Endothelial cell of umbilical vein (primary cell): ENCODE measurements around the gene NCAPH2. TPM values are rescaled to one million over a fixed set of nuclear protein-coding genes. Genes with fewer than 3 reads are reported as not detected.

Source experiments
- BruUV-seq: library from RNA; stranded (reverse); fragments of 400-500 nt; replicated peaks from 2 replicates; lab custom pipeline; 2021; lab: Mats Ljungman, UMichigan
- CTCF ChIA-PET: fragments of 300-600, 350-600 bp; sonication (Branson Sonifier 250); formaldehyde crosslinking; loops from one replicate; lab custom pipeline; 2021; ENCODE audit warnings: antibody characterized with exemption, inconsistent platforms; lab: Charles Lee
- POLR2A ChIA-PET: fragments of 300-600, 350-600 bp; sonication (Branson Sonifier 250); formaldehyde crosslinking; loops from one replicate; lab custom pipeline; 2021; ENCODE audit warnings: antibody characterized with exemption, inconsistent platforms; lab: Charles Lee
- DNase-seq: peaks from one replicate; pipeline ENCODE4 v3.0.0-alpha.2; 2011; ENCODE audit warnings: low read depth, low spot score
- FAIRE-seq: peaks from 2 replicates; lab custom pipeline; 2011; peaks lifted over from hg19 to GRCh38; lab: Jason Lieb, UNC
- H2AFZ ChIP-seq: 2 replicates; pipeline ENCODE4 v1.6.0; 2012; ENCODE audit warnings: low read depth, low read length, control low read depth, inconsistent platforms
- H3K27ac ChIP-seq: 2 replicates; pipeline ENCODE4 v1.5.1; 2011; ENCODE audit warnings: low read depth, mild to moderate bottlenecking, control low read depth, low read length, moderate library complexity; ENCODE audit not compliant: insufficient read depth
- H3K27me3 ChIP-seq, 2 experiments: 2 replicates each; pipeline versions ENCODE4 v1.6.0 to v1.6.1; 2011; ENCODE audit warnings: low read length in 2 of 2, mixed read lengths in 1 of 2; ENCODE audit not compliant: control insufficient read depth in 2 of 2, insufficient read depth in 2 of 2
- H3K36me3 ChIP-seq, 2 experiments: 2 replicates in 1 of 2; 3 replicates in 1 of 2; pipeline ENCODE4 v1.5.1; 2011; ENCODE audit warnings: low read length in 2 of 2, mild to moderate bottlenecking in 1 of 2, moderate library complexity in 1 of 2; ENCODE audit not compliant: control insufficient read depth in 2 of 2, insufficient read depth in 2 of 2; ENCODE audit errors: extremely low read depth in 1 of 2
- H3K4me1 ChIP-seq: 3 replicates; pipeline ENCODE4 v1.5.1; 2011; ENCODE audit warnings: mild to moderate bottlenecking, low read length; ENCODE audit not compliant: control insufficient read depth, insufficient read depth; ENCODE audit errors: extremely low read depth
- H3K4me2 ChIP-seq: 2 replicates; pipeline ENCODE4 v1.6.1; 2011; ENCODE audit warnings: low read length, control low read depth, mixed read lengths; ENCODE audit not compliant: insufficient read depth
- H3K4me3 ChIP-seq, 3 experiments: fragments of 200-600 bp in 1 of 3; sonication (generic), shearing (Covaris generic) in 1 of 3; replicated peaks in 1 of 3; 2 replicates each; pipeline ENCODE4 v1.5.1; 2011 to 2016; ENCODE audit warnings: control low read depth in 3 of 3, low read length in 3 of 3, mild to moderate bottlenecking in 2 of 3, inconsistent platforms in 1 of 3, low read depth in 1 of 3, moderate library complexity in 1 of 3; ENCODE audit not compliant: insufficient read depth in 1 of 3
- H3K79me2 ChIP-seq: 2 replicates; pipeline ENCODE4 v1.6.0; 2012; ENCODE audit warnings: low read length, inconsistent platforms; ENCODE audit not compliant: control insufficient read depth, insufficient read depth
- H3K9ac ChIP-seq: replicated peaks from 2 replicates; pipeline ENCODE3; 2011; ENCODE audit warnings: low read length, control low read depth; ENCODE audit not compliant: insufficient read depth; ENCODE audit errors: extremely low read depth
- H3K9me1 ChIP-seq: replicated peaks from 3 replicates; pipeline ENCODE4 v1.6.0; 2011; ENCODE audit warnings: mild to moderate bottlenecking, low read length; ENCODE audit not compliant: control insufficient read depth, insufficient read depth; ENCODE audit errors: extremely low read depth
- H3K9me3 ChIP-seq: replicated peaks from 2 replicates; pipeline ENCODE4 v1.5.1; 2012; ENCODE audit warnings: low read length, inconsistent platforms; ENCODE audit not compliant: control insufficient read depth, insufficient read depth
- H4K20me1 ChIP-seq: replicated peaks from 2 replicates; pipeline ENCODE3; 2011; ENCODE audit warnings: mild to moderate bottlenecking, low read length; ENCODE audit not compliant: control insufficient read depth, insufficient read depth; ENCODE audit errors: extremely low read depth
- EZH2 ChIP-seq: IDR thresholded peaks from 2 replicates; pipeline ENCODE4 v1.6.1; 2012; ENCODE audit warnings: borderline replicate concordance, low read depth, mild to moderate bottlenecking, moderate library complexity, low read length, inconsistent platforms; ENCODE audit not compliant: severe bottlenecking
- FOS ChIP-seq: IDR thresholded peaks from 2 replicates; pipeline ENCODE4 v1.6.1; 2011; ENCODE audit warnings: mild to moderate bottlenecking, low read length, moderate library complexity, borderline replicate concordance; ENCODE audit not compliant: insufficient read depth
- GATA2 ChIP-seq: IDR thresholded peaks from 2 replicates; pipeline ENCODE4 v1.7.0; 2011; ENCODE audit warnings: low read depth, mild to moderate bottlenecking, moderate library complexity, mixed read lengths, low read length; ENCODE audit not compliant: insufficient read length, insufficient read depth
- JUN ChIP-seq: IDR thresholded peaks from 2 replicates; pipeline ENCODE4 v1.6.1; 2011; ENCODE audit warnings: borderline replicate concordance, low read depth; ENCODE audit not compliant: insufficient read length, insufficient read depth
- MAX ChIP-seq: IDR thresholded peaks from 2 replicates; pipeline ENCODE4 v1.6.1; 2011; ENCODE audit not compliant: insufficient read depth, insufficient read length
- MYC ChIP-seq: IDR thresholded peaks from one replicate; pipeline ENCODE4 v1.6.1; 2011; ENCODE audit warnings: mild to moderate bottlenecking, low read depth, low read length
- POLR2A ChIP-seq: IDR thresholded peaks from 2 replicates; pipeline ENCODE4 v1.6.1; 2012; ENCODE audit warnings: low read depth, mild to moderate bottlenecking, control low read depth, low read length
- POLR2AphosphoS5 ChIP-seq: IDR thresholded peaks from 2 replicates; pipeline ENCODE4 v1.6.1; 2012; ENCODE audit warnings: low read depth, mild to moderate bottlenecking, control low read depth, low read length, moderate library complexity; ENCODE audit not compliant: insufficient read depth
- dilution Hi-C: fragments of 300-500 bp; cut with MboI; formaldehyde crosslinking; loops from one replicate; pipeline ENCODE4 v1.15.0; 2019; ENCODE audit warnings: low sequenced_read_pairs; ENCODE audit not compliant: extremely low pct_ligation_motif_present
- intact Hi-C: fragments of 100-400 bp; cut with micrococcal nuclease; formaldehyde crosslinking; loops from one replicate; pipeline ENCODE4 v1.10.0; 2022
- polyA plus RNA-seq, 4 experiments: library from polyadenylated mRNA; depleted of rRNA in 3 of 4; stranded (reverse) in 3 of 4; unstranded in 1 of 4; fragments of >200 nt; gene quantifications; 2 replicates each; pipeline versions ENCODE4 v1.2.1 to v1.2.3, GENCODE V29; 2011 to 2012; ENCODE audit warnings: missing spikeins in 1 of 4
- total RNA-seq: library from RNA; stranded (reverse); gene quantifications from 2 replicates; pipeline ENCODE4 v1.2.3, GENCODE V29; 2021
- TF ChIP-seq, protein P1 (sequence below), 2 donors: IDR thresholded peaks; 1 replicate in 1 of 2; 2 replicates in 1 of 2; pipeline ENCODE4 v1.5.1; 2011; ENCODE audit warnings: low read length in 2 of 2, mild to moderate bottlenecking in 2 of 2, moderate library complexity in 2 of 2, control low read depth in 1 of 2, inconsistent platforms in 1 of 2, low read depth in 1 of 2; ENCODE audit not compliant: insufficient read depth in 1 of 2; ENCODE audit errors: extremely low read depth in 1 of 2

The NCAPH2 gene
- total and polyA plus RNA-seq, 2 donors (not counting 3 experiments of a cell fraction or from before 2014, with no cell fraction given) = 42.4 to 43.2 TPM

DNA sequence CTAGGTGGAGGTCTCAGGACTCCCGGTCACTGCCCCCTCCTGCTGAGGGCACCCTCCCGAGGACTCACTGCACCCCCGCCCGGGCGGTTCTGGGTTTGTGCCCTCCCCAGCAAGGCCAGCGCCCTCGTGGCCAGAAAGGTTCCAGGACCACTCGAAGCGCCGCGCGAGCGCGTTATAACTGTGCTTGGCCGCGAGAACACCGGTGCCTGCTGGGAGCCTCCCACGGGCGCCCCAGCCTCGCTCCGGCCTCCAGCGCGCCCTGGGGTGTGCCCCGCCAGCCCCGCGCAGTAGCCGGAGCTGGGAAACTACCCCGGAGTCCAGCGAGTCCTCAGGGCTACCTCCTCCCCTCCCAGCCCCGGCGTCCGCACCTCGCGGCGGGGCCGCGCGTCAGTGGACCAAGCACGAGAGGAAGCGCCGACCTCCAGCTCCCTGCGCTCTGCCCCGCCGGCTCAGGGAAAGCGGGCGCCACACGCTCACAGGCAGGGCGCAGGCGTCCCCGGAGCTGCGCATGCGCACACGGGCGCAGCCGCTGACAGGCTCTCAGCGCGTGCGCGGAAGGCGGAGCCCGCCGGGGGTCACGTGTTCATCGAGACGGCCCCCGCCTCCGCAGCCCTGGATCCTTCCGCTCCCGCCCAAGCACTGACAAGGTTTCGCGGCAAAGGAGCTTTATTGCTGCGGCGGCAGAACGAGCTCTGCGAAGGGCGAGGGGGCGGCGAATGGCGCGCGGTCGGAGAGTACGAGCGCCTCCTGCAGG, 17.3 kb downstream of the NCAPH2 start, which contains the start of gene SCO2:
TSS of gene SCO2 (minus strand) at position 495 of the 754 bp plus-strand sequence. CDS start 1,187 bp downstream, outside the sequence.
- dilution Hi-C loops (no loop called here), intact Hi-C loops (loop anchor here (1.0 to 2.0 kb wide), 4 partner anchors 17 to 147 kb away; partner anchors contain the start of genes CHKB, NCAPH2 and SHANK3)
- peaks cover 13% of the 10 kb centered on the region for H3K4me1 ChIP-seq
- H4K20me1 ChIP-seq = no peaks in the 10 kb centered on the region
- H2AFZ ChIP-seq = peak within 1 kb of the TSS; percentile 75
- POLR2A ChIA-PET = interaction anchor here (0.6 to 1.5 kb wide), 4 partner anchors 11 to 57 kb away, joined by 4 to 12 read pairs (median 6); partner anchors contain the start of genes CHKB, LMF2 and NCAPH2
- FAIRE-seq (peak; percentile 94), DNase-seq (peak; percentile 98)
- TF ChIP-seq JUN (no peak), POLR2AphosphoS5 (peak; percentile 93), MYC (no peak), GATA2 (no peak), POLR2A (peak; percentile 92), EZH2 (no peak), FOS (no peak), MAX (peak; percentile 96)
- TF ChIP-seq, protein P1, sequence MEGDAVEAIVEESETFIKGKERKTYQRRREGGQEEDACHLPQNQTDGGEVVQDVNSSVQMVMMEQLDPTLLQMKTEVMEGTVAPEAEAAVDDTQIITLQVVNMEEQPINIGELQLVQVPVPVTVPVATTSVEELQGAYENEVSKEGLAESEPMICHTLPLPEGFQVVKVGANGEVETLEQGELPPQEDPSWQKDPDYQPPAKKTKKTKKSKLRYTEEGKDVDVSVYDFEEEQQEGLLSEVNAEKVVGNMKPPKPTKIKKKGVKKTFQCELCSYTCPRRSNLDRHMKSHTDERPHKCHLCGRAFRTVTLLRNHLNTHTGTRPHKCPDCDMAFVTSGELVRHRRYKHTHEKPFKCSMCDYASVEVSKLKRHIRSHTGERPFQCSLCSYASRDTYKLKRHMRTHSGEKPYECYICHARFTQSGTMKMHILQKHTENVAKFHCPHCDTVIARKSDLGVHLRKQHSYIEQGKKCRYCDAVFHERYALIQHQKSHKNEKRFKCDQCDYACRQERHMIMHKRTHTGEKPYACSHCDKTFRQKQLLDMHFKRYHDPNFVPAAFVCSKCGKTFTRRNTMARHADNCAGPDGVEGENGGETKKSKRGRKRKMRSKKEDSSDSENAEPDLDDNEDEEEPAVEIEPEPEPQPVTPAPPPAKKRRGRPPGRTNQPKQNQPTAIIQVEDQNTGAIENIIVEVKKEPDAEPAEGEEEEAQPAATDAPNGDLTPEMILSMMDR (IDR thresholded peaks at IDR 0.05; ENCODE audit: extremely low read depth in 1 of 2, insufficient read depth in 1 of 2, low read depth in 1 of 2, low read length in 2 of 2) = peak in 1 of 2 donors; percentile 36
- peak within 1 kb of the TSS; percentile 47 to 66 (median 48) for H3K4me3 ChIP-seq
- CTCF ChIA-PET = interaction anchor here (0.8 to 2.7 kb wide), 41 partner anchors 8 to 288 kb away, joined by 3 to 34 read pairs (median 4); partner anchors contain the start of genes ARSA, CHKB, KLHDC7B and LMF2
- H3K36me3 ChIP-seq = peaks cover 0 to 22% of the 10 kb centered on the region in 2 experiments
- peaks cover 10% of the 10 kb centered on the region for H3K79me2 ChIP-seq
- H3K9ac ChIP-seq = peak within 1 kb of the TSS; percentile 68
- no TSS peak for BruUV-seq
- H3K9me1 ChIP-seq = no peaks in the 10 kb centered on the region
- H3K9me3 ChIP-seq = no peaks in the 10 kb centered on the region
- peak within 1 kb of the TSS; percentile 45 for H3K4me2 ChIP-seq
- peak within 1 kb of the TSS; percentile 57 for H3K27ac ChIP-seq
- H3K27me3 ChIP-seq = peaks cover 0 to 4% of the 10 kb centered on the region in 2 experiments
